NCI-H446 treated with DMSO at 0.1 percent for 48 hours (cell line): ENCODE results near the gene ITGA2.

Source experiments
- DNase-seq: peaks from one replicate; lab custom pipeline; 2025; lab: John Stamatoyannopoulos, UW

Gene ITGA2

GRCh38 chr5:52988335-52989024 is 672 bp upstream of the ITGA2 start:
- no peak for DNase-seq

DNA sequence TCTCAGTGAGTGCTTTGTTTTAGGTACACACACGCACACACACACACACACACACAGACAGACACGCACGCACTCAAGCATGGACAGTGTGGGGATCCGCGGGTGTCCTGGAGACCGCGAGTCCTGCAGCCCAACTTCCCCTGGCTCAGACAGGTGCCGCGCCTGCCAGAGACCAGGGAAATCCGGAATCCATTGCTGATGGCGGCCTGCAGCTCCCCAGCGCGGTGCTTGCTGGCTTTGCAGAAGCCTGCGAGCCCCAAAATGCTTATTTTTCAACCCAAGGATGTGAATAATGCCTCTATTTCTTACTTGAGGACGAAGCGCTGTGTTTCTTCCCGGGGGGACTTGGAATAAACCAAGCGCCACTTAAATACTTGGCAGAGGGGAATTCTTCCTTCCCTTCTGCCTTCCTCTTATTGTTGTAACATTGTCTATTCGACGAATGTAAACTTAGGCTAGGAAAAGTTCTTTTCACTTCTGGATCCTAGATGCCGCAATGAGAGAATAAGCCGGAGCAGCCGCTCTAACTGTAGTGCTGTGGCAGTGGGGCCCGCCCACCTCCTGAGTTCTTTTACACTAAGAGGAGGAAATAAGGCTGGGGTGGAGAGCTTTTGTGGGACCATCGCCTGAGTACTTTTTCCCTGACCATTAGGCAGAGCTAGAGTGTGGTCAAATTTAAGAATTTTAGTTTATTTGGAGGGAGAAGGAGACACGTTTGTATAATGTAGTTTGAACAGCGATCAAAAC is 802 bp downstream of the ITGA2 start:
- DNase-seq = no peak

DNA sequence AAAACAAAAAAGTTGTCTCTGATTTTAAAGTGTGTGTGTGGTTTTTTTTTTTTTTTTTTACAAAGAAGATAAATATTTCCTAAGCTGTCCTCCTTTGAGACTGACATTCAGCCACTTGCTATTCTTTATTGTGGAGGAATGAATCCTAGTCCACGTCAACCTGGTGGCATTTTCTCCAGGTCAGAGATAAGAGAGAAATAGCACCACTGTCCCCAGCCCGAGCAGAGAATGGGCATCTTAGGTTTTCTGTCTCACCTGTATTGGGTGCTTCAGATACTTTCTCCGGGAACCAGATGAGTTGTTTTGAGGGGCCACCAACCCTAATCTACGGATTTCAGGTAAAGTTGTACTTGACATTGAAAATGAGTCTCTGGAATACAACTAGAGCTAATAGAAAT is 1.4 kb downstream of the ITGA2 start:
- DNase-seq = no peak

DNA sequence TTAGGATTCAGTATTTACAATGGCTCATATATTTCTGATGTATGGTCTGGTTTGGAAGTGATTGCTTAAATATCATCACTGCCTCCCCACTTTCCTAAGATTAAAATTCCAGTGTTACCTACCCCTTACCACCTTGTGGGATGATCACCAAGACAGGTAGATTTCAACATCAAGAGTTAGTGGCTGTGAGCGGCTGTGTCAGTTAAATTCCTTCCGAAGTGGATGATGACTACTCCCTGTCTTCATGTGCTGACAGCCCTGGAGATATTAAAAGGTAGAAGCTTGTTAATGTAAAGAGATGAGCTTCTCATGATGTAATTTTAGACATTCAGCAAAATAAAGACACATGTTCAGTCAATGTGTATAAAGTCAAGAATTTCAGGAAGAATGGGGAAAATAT is 4.2 kb downstream of the ITGA2 start:
- DNase-seq = no peak

DNA sequence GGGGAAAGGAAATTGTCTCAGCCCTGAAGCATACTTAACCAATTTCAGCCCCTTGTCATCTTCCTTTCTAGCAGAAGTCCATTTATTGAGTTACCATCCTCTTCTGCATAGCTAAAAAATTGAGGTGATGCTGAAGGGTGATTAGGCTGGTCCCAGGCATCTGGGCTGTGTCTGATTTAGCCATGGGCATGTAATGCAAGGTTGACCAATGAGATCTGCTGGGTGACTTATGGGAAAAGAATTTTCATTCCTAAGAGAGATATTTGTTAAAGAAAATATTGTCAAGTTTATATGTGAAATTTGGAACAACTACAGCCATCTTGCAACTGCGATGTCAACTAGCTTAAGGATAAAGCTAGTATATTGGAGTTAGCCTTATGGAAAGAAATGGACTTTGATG is 5.1 kb downstream of the ITGA2 start:
- no peak for DNase-seq

- DNase-seq = no peak
Measured at GRCh38 chr5:52995095-52995494, 5.9 kb downstream of the ITGA2 start.

- no peak for DNase-seq
Measured at GRCh38 chr5:52995914-52996313, 6.8 kb downstream of the ITGA2 start.

GRCh38 chr5:52996979-52997378 is 7.8 kb downstream of the ITGA2 start:
- no peak for DNase-seq

GRCh38 chr5:52997424-52997823 is 8.3 kb downstream of the ITGA2 start:
- no peak for DNase-seq

- peak; percentile 55 for DNase-seq
Measured at GRCh38 chr5:52998552-52999313, 9.6 kb downstream of the ITGA2 start.

DNA sequence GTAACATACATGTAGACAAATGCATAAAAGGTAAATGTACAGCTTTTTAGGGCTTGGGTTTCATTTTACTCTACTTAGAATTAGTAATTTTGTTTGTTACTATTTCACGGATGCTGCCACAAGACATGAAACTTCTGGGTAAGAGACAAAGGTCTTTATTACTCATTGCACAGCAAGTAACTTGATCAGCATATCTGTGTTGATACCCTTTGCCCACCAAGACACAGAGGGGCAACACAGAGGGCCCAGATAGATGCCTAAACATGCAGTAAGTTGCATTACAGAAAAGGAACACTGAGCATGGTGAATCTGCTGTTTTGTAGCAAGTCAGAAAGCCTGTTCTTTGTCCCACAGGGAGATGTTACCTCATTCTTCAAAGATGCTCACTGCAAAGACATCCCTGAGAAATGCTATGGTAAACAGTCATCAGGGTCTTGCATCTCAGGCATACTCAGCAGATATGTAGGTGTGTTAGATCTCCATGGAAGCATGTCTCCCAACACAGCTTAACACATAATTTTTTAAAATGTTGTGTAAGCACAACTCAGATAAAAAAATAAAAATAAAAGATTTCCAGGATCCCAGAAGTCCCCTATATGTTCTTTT is 10.3 kb downstream of the ITGA2 start:
- no peak for DNase-seq

DNA sequence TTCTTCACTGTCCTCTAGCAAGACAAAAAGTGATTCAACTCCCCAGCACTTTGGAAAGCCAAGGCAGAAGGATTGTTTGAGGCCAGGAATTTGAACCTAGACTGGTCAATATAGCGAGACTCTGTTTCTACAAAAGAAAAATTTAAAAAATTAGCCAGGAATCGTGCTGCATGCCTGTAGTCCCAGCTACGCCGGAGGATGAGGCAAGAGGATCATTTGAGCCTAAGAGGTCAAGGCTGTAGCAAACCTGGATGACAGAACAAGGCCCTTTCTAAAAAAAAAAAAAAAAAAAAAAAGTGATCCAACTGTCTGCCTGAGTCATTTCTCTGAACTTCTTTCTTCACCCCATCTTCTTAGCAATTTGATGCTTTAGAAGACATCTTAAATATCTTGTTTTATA is 12.4 kb downstream of the ITGA2 start:
- no peak for DNase-seq

DNA sequence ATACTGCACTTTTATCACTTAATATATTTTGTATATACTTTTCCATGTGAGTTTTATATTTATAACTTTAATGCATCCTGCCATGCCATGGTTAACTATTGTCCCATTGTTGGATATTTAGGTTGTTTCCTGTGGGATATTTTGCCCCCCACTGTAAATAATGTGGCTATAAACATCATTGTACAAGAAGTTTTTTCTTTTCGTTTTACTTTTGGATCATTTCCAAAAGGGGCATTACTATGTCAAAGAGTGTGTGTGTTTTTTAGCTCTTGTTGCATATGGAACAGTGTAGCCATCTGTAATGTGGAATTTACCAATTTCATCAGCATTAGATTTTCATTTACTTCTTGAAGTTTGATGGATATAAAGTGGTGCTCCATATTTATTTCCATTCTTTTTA is 13.3 kb downstream of the ITGA2 start:
- no peak for DNase-seq

- DNase-seq = no peak
Measured at GRCh38 chr5:53003144-53003543, 14.0 kb downstream of the ITGA2 start.

DNA sequence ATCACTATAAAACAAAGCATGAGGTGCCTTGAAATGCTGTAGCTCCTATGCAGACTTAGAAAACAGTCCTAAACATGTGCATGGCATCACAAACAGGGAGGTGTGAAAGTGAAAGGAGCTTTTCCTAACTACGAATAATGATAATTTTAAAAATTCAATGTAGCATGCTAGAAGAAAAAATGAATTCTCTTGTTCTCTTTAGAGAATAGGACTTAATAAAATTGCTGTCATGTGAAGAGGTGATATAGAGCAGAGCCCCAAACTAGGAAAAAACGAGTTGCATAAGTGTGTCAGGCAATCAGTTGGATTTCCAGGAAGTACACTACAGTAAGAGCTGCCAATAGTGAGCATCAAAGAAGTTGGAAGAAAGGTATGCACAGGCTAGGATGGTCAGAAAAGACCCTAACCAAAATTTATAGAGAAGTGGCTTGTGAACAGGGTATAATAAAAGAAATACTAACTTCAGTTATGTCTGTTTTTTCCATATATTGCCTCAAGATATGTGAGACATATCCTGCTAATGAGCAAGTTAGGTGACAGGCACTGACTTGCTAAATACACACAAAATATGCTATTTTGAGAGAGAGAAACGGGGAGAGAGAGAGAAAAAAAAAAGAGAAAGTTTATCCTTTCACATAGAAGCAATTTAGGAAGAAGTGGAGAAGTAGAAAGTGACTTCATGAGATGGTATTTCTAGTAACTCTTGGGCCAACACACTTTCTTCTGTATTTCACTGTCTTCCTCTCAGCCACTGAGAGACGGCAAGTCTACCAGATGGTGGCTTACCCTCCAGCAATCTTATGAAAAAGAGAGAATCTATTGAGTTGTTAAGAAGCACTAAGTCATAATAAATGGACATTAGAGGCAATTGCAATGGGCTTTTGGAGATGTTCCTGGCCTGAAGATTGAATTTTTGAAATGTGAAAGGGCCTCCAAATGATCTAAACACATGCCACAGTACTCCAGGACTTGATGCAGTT is 18.0 kb downstream of the ITGA2 start:
- DNase-seq = no peak

GRCh38 chr5:53008751-53009150 is 19.6 kb downstream of the ITGA2 start:
- no peak for DNase-seq

DNA sequence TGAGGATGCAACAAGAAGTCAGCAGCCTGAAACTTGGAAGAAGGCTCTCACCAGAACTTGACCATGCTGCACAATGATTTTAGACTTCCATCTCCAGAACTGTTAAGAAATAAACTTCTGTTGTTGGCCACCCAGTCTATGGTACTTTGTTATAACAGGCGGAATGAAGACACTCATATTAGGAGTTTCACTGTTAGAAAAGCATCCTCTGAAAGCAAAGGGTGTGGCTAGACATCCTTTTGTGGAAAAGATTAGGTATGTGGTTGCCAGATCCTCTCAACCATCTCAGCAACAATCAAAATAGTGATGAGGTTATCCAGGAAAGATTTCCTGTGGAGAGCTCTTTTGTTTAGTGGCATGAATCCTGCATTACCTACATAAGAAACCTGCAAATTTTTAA is 20.7 kb downstream of the ITGA2 start:
- no peak for DNase-seq

DNA sequence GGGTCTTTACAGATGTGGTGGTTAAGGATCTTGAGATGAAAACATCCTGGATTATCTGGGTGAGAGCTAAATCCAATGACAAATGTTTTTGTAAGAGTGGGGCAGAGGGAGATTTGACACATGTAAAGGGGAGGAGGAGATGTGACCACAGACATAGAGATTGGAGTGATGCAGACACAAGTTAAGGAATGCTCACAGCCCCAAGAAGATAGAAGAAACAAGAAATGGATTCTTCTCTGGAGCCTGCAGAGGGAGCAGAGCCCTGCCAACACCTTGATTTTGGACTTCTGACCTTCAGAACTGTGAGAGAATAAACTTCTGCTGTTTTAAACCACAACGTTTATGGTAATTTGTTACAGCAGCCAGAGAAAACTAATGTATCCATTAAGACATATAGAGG is 21.7 kb downstream of the ITGA2 start:
- DNase-seq = no peak

DNA sequence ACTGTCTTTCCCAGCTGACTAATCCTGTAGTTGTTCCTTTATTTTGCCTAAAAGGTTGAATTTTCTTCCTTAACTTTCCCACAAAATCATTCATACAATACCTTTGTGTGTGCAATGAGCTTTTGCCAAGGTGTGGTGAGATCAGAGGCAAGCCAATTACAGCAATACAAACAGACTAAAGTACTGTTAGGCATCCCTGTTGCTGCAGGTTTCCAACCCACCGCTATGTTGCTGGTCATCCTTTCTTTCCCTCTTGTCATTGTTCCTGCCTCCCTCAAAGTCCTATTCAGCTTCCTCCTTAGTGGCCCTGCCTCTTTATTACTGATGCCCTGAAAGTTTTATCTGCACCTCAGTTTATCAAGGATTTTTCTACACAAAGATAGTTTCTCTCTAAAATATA is 22.1 kb downstream of the ITGA2 start:
- no peak for DNase-seq

DNA sequence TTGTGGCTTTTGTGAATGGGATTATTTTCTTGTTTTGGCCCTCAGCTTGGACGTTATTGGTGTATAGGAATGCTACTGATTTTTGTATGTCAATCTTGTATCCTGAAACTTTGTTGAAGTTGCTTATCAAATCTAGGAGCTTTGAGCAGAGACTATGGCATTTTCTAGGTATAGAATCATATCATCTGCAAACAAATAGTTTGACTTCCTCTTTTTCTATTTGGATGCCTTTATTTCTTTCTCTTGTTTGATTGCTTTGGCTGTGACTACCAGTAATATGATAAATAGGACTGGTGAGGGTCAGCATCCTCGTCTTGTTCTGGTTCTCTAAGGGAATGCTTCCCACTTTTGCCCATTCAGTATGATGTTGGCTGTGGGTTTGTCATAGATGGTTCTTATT is 24.7 kb downstream of the ITGA2 start:
- DNase-seq = no peak

DNA sequence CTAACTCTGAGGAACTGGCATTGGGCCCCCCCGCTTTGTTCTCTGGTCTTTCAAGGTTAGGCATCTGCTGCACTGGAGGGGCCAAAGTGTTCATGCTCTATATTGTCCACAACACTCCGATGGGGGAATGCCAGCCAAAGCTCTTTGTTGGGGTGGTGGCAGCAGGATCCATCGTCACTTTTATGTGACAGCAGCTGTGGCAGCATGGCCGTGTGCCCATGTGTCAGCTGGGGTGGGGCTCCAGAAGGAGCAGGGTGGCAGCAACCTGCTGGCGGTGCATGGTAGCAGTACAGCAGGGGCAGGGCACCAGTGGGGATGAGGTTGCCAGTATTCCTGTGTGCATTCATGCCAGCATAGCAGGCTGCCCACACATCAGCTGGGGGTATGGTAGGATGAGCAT is 28.2 kb downstream of the ITGA2 start:
- no peak for DNase-seq
